ENCODE results near the gene LYPLAL1. TPM values are rescaled to one million over a fixed set of nuclear protein-coding genes. Genes with fewer than 3 reads are reported as not detected.

LYPLAL1 gene
- total RNA-seq, 1 donor from 2014 or later = 50.6 TPM

GRCh38 chr1:219160967-219161366, 12.7 kb upstream of the LYPLAL1 start:
- Histone ChIP-seq H3K9me3 (ENCODE audit: control insufficient read depth in 3 of 3, low read length in 3 of 3) (no peaks in the 10 kb centered on the region), H3K27ac (ENCODE audit: low read depth, low read length) (no peak overlapping the region), H3K27me3 (ENCODE audit: control insufficient read depth in 3 of 3, insufficient read depth in 3 of 3, low read length in 3 of 3) (no peaks in the 10 kb centered on the region)

GRCh38 chr1:219161371-219161770, 12.3 kb upstream of the LYPLAL1 start:
- Histone ChIP-seq H3K4me3 (ENCODE audit: low read length in 3 of 3) (no peak overlapping the region), H3K36me3 (ENCODE audit: control insufficient read depth in 3 of 3, insufficient read depth in 3 of 3, low read length in 3 of 3) (no peaks in the 10 kb centered on the region), H3K27me3 (ENCODE audit: control insufficient read depth in 3 of 3, insufficient read depth in 3 of 3, low read length in 3 of 3) (no peaks in the 10 kb centered on the region), H3K9me3 (ENCODE audit: control insufficient read depth in 3 of 3, low read length in 3 of 3) (no peaks in the 10 kb centered on the region), H3K27ac (ENCODE audit: low read depth, low read length) (no peak overlapping the region), H3K9ac (ENCODE audit: low read depth in 1 of 3, low read length in 3 of 3) (no peak overlapping the region), H3K4me1 (ENCODE audit: control insufficient read depth in 3 of 3, insufficient read depth in 3 of 3, low read length in 3 of 3) (no peaks in the 10 kb centered on the region)

More at GRCh38 chr1:219160967-219161366, 12.7 kb upstream of the LYPLAL1 start:
- no peaks in the 10 kb centered on the region for H3K36me3 ChIP-seq (ENCODE audit: control insufficient read depth in 3 of 3, insufficient read depth in 3 of 3, low read length in 3 of 3)
- H3K4me3 ChIP-seq (ENCODE audit: low read length in 3 of 3) = no peak overlapping the region
- no peak overlapping the region for H3K9ac ChIP-seq (ENCODE audit: low read depth in 1 of 3, low read length in 3 of 3)
- no peaks in the 10 kb centered on the region for H3K4me1 ChIP-seq (ENCODE audit: control insufficient read depth in 3 of 3, insufficient read depth in 3 of 3, low read length in 3 of 3)

GRCh38 chr1:219163401-219163954, 10.2 kb upstream of the LYPLAL1 start:
- no peak overlapping the region for H3K9ac ChIP-seq (ENCODE audit: low read depth in 1 of 3, low read length in 3 of 3)
- no peaks in the 10 kb centered on the region for H3K27me3 ChIP-seq (ENCODE audit: control insufficient read depth in 3 of 3, insufficient read depth in 3 of 3, low read length in 3 of 3)
- no peak overlapping the region for H3K4me3 ChIP-seq (ENCODE audit: low read length in 3 of 3)
- H3K36me3 ChIP-seq (ENCODE audit: control insufficient read depth in 3 of 3, insufficient read depth in 3 of 3, low read length in 3 of 3) = no peaks in the 10 kb centered on the region
- H3K9me3 ChIP-seq (ENCODE audit: control insufficient read depth in 3 of 3, low read length in 3 of 3) = no peaks in the 10 kb centered on the region
- H3K27ac ChIP-seq (ENCODE audit: low read depth, low read length) = no peak overlapping the region
- H3K4me1 ChIP-seq (ENCODE audit: control insufficient read depth in 3 of 3, insufficient read depth in 3 of 3, low read length in 3 of 3) = no peaks in the 10 kb centered on the region

- no peak overlapping the region for H3K27ac ChIP-seq (ENCODE audit: low read depth, low read length)
These were observed 2.3 kb upstream of the LYPLAL1 start for GRCh38 chr1:219171192-219171935.

GRCh38 chr1:219172821-219173220, 857 bp upstream of the LYPLAL1 start:
- no peaks in the 10 kb centered on the region for H3K36me3 ChIP-seq (ENCODE audit: control insufficient read depth in 3 of 3, insufficient read depth in 3 of 3, low read length in 3 of 3)
- H3K27ac ChIP-seq (ENCODE audit: low read depth, low read length) = no peak overlapping the region

More at GRCh38 chr1:219171192-219171935, 2.3 kb upstream of the LYPLAL1 start:
- H3K9me3 ChIP-seq (ENCODE audit: control insufficient read depth in 3 of 3, low read length in 3 of 3) = no peaks in the 10 kb centered on the region
- H3K36me3 ChIP-seq (ENCODE audit: control insufficient read depth in 3 of 3, insufficient read depth in 3 of 3, low read length in 3 of 3) = no peaks in the 10 kb centered on the region
- peaks cover 3 to 10% (median 3%) of the 10 kb centered on the region in 3 donors for H3K4me1 ChIP-seq (ENCODE audit: control insufficient read depth in 3 of 3, insufficient read depth in 3 of 3, low read length in 3 of 3)
- no peak overlapping the region for H3K4me3 ChIP-seq (ENCODE audit: low read length in 3 of 3)
- no peak overlapping the region for H3K9ac ChIP-seq (ENCODE audit: low read depth in 1 of 3, low read length in 3 of 3)
- no peaks in the 10 kb centered on the region for H3K27me3 ChIP-seq (ENCODE audit: control insufficient read depth in 3 of 3, insufficient read depth in 3 of 3, low read length in 3 of 3)

GRCh38 chr1:219173434-219173757, 282 bp upstream of the LYPLAL1 start:
- Histone ChIP-seq H3K36me3 (ENCODE audit: control insufficient read depth in 3 of 3, insufficient read depth in 3 of 3, low read length in 3 of 3) (no peaks in the 10 kb centered on the region), H3K9ac (ENCODE audit: low read depth in 1 of 3, low read length in 3 of 3) (peak overlapping the region; percentile 84 to 92 (median 86)), H3K27ac (ENCODE audit: low read depth, low read length) (peak overlapping the region; percentile 95)

More at GRCh38 chr1:219172821-219173220, 857 bp upstream of the LYPLAL1 start:
- no peak overlapping the region for H3K9ac ChIP-seq (ENCODE audit: low read depth in 1 of 3, low read length in 3 of 3)
- no peaks in the 10 kb centered on the region for H3K27me3 ChIP-seq (ENCODE audit: control insufficient read depth in 3 of 3, insufficient read depth in 3 of 3, low read length in 3 of 3)
- peaks cover 9 to 17% (median 14%) of the 10 kb centered on the region in 3 donors for H3K4me1 ChIP-seq (ENCODE audit: control insufficient read depth in 3 of 3, insufficient read depth in 3 of 3, low read length in 3 of 3)
- H3K4me3 ChIP-seq (ENCODE audit: low read length in 3 of 3) = peak overlapping the region in 1 of 3 donors; percentile 82
- H3K9me3 ChIP-seq (ENCODE audit: control insufficient read depth in 3 of 3, low read length in 3 of 3) = no peaks in the 10 kb centered on the region

GRCh38 chr1:219174460-219175211, 958 bp downstream of the LYPLAL1 start:
- Histone ChIP-seq H3K4me1 (ENCODE audit: control insufficient read depth in 3 of 3, insufficient read depth in 3 of 3, low read length in 3 of 3) (peaks cover 9 to 17% (median 14%) of the 10 kb centered on the region in 3 donors), H3K9ac (ENCODE audit: low read depth in 1 of 3, low read length in 3 of 3) (peak overlapping the region; percentile 84 to 92 (median 86)), H3K36me3 (ENCODE audit: control insufficient read depth in 3 of 3, insufficient read depth in 3 of 3, low read length in 3 of 3) (peaks cover 0 to 3% (median 0%) of the 10 kb centered on the region in 3 donors), H3K9me3 (ENCODE audit: control insufficient read depth in 3 of 3, low read length in 3 of 3) (no peaks in the 10 kb centered on the region), H3K4me3 (ENCODE audit: low read length in 3 of 3) (peak overlapping the region; percentile 82 to 89 (median 88)), H3K27ac (ENCODE audit: low read depth, low read length) (peak overlapping the region; percentile 95), H3K27me3 (ENCODE audit: control insufficient read depth in 3 of 3, insufficient read depth in 3 of 3, low read length in 3 of 3) (no peaks in the 10 kb centered on the region)

More at GRCh38 chr1:219173434-219173757, 282 bp upstream of the LYPLAL1 start:
- Histone ChIP-seq H3K9me3 (ENCODE audit: control insufficient read depth in 3 of 3, low read length in 3 of 3) (no peaks in the 10 kb centered on the region), H3K4me1 (ENCODE audit: control insufficient read depth in 3 of 3, insufficient read depth in 3 of 3, low read length in 3 of 3) (peaks cover 9 to 17% (median 14%) of the 10 kb centered on the region in 3 donors), H3K27me3 (ENCODE audit: control insufficient read depth in 3 of 3, insufficient read depth in 3 of 3, low read length in 3 of 3) (no peaks in the 10 kb centered on the region), H3K4me3 (ENCODE audit: low read length in 3 of 3) (peak overlapping the region; percentile 82 to 89 (median 88))

- Histone ChIP-seq H3K9me3 (ENCODE audit: control insufficient read depth in 3 of 3, low read length in 3 of 3) (no peaks in the 10 kb centered on the region), H3K4me3 (ENCODE audit: low read length in 3 of 3) (peak overlapping the region; percentile 82 to 89 (median 88)), H3K9ac (ENCODE audit: low read depth in 1 of 3, low read length in 3 of 3) (peak overlapping the region; percentile 84 to 92 (median 86)), H3K36me3 (ENCODE audit: control insufficient read depth in 3 of 3, insufficient read depth in 3 of 3, low read length in 3 of 3) (peaks cover 0 to 7% (median 0%) of the 10 kb centered on the region in 3 donors), H3K27ac (ENCODE audit: low read depth, low read length) (peak overlapping the region; percentile 95), H3K27me3 (ENCODE audit: control insufficient read depth in 3 of 3, insufficient read depth in 3 of 3, low read length in 3 of 3) (no peaks in the 10 kb centered on the region), H3K4me1 (ENCODE audit: control insufficient read depth in 3 of 3, insufficient read depth in 3 of 3, low read length in 3 of 3) (peaks cover 9 to 17% (median 14%) of the 10 kb centered on the region in 3 donors)
These were observed 1.5 kb downstream of the LYPLAL1 start for GRCh38 chr1:219175212-219175564.

GRCh38 chr1:219176168-219176567, 2.5 kb downstream of the LYPLAL1 start:
- Histone ChIP-seq H3K9me3 (ENCODE audit: control insufficient read depth in 3 of 3, low read length in 3 of 3) (no peaks in the 10 kb centered on the region), H3K27ac (ENCODE audit: low read depth, low read length) (peak overlapping the region; percentile 95), H3K4me3 (ENCODE audit: low read length in 3 of 3) (peak overlapping the region in 2 of 3 donors; percentile 22 to 82), H3K4me1 (ENCODE audit: control insufficient read depth in 3 of 3, insufficient read depth in 3 of 3, low read length in 3 of 3) (peaks cover 9 to 17% (median 14%) of the 10 kb centered on the region in 3 donors), H3K27me3 (ENCODE audit: control insufficient read depth in 3 of 3, insufficient read depth in 3 of 3, low read length in 3 of 3) (no peaks in the 10 kb centered on the region), H3K9ac (ENCODE audit: low read depth in 1 of 3, low read length in 3 of 3) (no peak overlapping the region), H3K36me3 (ENCODE audit: control insufficient read depth in 3 of 3, insufficient read depth in 3 of 3, low read length in 3 of 3) (peaks cover 0 to 7% (median 0%) of the 10 kb centered on the region in 3 donors)

Measured in skeletal muscle tissue (tissue), 4 donors.